ENCODE results near the gene CFAP210.
"Not testable (repeated sequence)": the region's sequence is repeated elsewhere in the genome, so short reads cannot be mapped to it uniquely, and the experiment has no call there.

The CFAP210 gene

DNA sequence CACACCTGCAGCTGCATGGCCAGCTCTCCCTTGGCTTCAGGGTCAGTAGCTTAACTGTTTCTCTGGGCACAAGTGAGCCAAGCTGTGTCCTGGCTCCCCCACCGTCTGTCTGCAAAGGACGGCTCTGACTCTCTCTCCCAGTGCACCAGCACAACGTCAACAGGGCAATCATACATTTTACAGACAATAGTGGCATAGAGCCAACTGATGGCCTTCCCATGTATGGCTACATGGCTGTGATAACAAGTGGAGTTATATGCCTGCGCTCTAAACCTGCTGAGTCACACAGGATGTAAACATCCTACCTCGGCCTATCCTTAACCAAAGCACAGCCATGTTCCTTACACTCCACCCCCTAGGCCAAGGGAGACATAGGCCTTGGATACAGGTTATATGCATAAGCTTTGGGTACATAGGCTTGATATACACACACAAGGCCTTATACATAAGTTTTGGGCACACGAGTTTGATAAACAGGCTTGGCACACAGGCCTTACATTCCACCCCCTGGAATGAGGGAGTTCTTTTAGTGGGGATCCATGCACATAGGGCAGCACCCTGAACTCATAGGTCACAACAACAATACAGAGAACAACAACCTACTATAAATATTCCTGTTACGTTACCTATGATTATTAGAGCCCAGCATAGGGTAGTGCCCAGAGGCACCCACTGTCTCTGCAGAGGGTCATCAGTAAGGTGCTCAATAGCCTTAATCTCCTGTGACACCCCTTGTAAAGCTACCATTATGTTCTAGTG is 17.7 kb upstream of the CFAP210 start:
- DNase-seq = no peak

GRCh38 chr2:169709981-169710380 is 15.8 kb upstream of the CFAP210 start:
- DNase-seq = no peak

DNA sequence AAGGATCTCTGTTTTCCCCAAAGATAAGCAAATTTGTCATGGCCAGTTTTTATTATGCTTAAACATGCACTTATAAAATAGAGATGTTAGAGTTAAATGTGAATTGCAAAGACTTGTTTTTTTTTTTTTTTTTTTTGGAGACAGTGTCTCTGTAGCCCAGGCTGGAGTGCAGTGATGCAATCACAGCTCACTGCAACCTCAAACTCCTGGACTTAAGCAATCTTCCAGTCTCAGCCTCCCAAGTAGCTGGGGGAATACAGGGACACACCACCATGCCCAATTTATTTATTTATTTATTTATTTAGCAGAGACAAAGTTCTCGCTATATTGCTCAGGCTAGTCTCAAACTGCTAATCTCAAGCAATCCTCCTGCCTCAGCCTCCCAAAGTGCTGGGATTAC is 15.1 kb upstream of the CFAP210 start:
- DNase-seq = no peak

GRCh38 chr2:169707626-169708025 is 13.4 kb upstream of the CFAP210 start:
- no peak for DNase-seq

DNA sequence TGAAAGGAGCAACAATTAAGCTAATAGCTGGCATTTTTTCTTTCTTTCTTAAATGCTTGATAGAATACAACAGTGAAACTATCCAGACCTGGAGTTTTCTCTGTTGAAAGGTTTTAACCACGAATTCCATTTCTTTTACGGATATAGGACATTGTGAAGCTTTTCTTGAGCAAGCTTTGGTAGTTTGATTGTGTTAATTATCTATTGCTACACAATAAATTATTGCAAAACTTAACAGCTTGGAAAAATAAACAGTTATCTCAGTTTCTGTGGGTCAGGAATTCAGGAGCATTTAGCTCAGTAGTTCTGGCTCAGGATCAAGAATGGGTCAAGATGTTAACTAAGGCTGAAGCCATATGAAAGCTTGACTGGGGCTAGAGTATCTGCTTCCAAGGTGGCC is 11.7 kb upstream of the CFAP210 start:
- DNase-seq = no peak

GRCh38 chr2:169704160-169704708 is 10.0 kb upstream of the CFAP210 start:
- DNase-seq = no peak

GRCh38 chr2:169702996-169703395 is 8.8 kb upstream of the CFAP210 start:
- DNase-seq = no peak

DNA sequence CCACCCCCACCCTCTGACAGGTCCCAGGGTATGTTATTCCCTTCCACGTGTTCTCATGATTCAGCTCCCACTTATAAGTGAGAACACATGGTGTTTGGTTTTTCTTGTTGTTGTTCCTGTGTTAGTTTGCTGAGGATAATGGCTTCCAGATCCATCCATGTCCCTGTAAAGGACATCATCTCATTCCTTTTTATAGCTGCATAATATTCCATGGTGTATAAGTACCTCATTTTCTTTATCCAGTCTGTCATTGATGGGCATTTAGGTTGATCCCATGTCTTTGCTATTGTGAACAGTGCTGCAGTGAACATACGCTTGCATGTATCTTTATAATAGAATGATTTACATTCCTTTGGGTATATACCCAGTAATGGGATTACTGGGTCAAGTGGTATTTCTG is 5.0 kb upstream of the CFAP210 start:
- not testable (repeated sequence) for DNase-seq

- DNase-seq = no peak
Observed at GRCh38 chr2:169696381-169696780, 2.2 kb upstream of the CFAP210 start.

GRCh38 chr2:169694894-169695260 is 672 bp upstream of the CFAP210 start:
- no peak for DNase-seq

- DNase-seq = no peak
Observed at GRCh38 chr2:169693360-169693759, 845 bp downstream of the CFAP210 start.

GRCh38 chr2:169692718-169693117 is 1.5 kb downstream of the CFAP210 start:
- no peak for DNase-seq

DNA sequence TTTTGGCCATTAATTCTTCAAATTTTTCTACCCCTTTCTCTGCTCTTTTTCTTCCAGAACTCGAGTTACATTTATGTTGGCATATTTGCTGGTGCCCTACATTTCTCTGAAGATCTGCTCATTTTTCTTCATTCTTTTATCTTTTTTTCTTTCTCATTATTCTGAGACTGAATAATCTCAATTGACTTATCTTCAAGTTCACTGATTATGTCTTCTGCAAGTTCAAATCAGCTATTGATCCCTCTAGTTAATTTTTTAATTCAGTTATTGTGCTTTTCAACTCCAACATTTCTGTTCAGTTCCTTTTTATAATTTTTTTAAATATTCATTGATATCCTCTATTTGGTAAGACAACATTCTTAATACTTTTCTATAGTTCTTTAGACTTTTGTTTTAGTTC is 3.2 kb downstream of the CFAP210 start:
- DNase-seq = no peak

GRCh38 chr2:169687943-169688342 is 6.3 kb downstream of the CFAP210 start:
- not testable (repeated sequence) for DNase-seq

- DNase-seq = not testable (repeated sequence)
Observed at GRCh38 chr2:169686825-169687224, 7.4 kb downstream of the CFAP210 start.

DNA sequence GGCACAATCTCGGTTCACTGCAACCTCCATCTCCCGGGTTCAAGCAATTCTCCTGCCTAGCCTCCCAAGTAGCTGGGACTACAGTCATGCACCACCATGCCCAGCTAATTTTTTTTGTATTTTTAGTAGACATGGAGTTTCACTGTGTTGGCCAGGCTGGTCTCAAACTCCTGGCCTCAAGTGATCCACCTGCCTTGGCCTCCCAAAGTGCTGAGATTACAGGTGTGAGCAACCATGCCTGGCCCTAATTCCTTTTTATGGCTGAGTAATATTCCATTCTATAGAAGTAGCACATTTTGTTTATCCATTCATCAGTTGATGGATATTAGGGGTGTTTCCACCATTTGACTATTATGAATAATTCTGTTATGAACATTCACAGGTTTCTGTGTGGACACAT is 9.5 kb downstream of the CFAP210 start:
- not testable (repeated sequence) for DNase-seq

GRCh38 chr2:169684135-169684565 is 10.1 kb downstream of the CFAP210 start:
- DNase-seq = no peak

DNA sequence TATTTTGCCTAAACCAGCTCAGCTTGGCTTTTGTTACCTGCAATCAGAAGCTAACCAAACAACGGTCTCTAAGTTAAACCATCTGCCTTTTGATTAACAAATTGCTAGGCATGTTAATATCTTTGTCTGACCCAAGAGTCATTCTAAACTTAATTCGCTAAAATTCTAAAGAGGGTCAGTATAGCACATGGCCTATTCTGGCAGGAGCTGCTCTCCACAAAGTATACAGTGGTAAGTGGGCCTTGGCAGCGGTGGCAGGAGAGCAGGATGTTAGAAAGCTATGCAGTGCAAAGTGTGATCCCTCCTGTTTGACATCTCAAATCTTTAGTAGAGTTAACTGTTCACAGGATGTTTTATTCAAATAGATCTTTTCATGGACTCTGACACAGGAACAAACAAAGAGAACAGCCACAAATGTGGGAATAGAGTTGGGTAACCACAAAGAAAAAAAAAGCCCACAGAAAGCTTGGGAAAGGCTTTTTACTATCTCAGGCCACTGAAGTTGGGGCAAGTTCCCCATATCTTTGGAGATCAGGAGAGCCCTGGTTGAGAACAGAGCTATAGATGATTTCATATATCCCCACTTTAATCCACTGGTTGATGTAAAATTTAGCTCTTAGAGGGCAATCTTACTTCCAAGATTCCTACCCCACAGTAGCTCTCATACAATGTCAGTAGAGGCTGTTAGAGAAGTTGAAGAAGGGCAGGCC is 10.6 kb downstream of the CFAP210 start:
- no peak for DNase-seq

DNA sequence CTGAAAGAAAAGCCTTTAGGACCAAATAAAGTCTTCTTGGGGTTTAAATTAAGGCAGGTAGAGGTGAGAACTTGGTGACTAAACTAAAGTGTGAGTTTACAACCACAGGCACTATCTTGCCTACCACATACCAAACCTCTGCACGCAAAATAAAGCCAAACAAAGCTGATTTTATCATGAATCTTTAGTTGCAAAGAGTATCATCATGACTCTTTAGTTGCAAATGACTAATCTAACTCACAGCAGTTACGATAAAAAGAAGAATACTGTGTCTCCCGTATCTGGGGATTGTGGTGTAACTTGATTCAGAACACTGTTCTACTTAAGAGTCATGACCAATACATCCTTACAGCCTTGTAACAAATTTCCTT is 11.2 kb downstream of the CFAP210 start:
- no peak for DNase-seq

DNA sequence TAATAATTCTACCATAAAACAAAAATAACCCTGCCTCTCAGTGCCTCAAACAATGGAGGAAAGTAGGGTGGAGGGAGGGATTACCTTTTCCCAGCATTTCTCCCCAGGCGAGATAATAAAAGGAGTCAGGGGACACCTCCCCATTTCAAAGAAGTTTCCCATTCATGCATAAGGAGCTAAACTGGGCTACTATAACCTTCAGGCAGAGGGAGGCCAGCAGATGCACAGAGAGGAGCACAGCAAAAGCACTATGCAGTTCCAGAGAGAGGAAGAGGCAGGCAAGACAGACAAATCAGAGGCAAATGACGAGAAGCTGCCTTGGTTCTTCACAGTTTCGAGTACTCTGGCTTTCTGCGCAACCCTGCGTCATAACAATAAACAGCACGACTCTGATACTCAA is 17.4 kb downstream of the CFAP210 start:
- no peak for DNase-seq

GRCh38 chr2:169676357-169676756 is 17.8 kb downstream of the CFAP210 start:
- no peak for DNase-seq

- DNase-seq = no peak
Observed at GRCh38 chr2:169673921-169674320, 20.3 kb downstream of the CFAP210 start.

DNA sequence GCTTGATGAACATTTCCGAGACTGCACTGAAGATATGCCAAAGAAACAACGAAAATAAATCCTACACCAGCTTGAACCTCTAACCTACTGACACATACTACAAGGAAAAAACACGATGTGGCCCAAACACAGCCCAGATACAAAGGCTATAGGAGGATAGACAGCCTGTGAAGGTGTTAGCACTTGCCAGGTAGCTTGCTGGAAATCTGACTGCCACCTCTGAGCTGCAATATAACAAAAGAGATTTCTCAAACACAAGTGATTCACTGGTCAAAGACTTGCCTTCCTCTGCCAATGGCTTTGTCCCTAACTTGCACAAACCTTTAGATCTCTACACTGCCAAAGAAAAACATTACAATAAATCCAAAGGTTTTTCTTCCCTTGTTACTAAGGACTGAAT is 21.1 kb downstream of the CFAP210 start:
- DNase-seq = no peak

DNA sequence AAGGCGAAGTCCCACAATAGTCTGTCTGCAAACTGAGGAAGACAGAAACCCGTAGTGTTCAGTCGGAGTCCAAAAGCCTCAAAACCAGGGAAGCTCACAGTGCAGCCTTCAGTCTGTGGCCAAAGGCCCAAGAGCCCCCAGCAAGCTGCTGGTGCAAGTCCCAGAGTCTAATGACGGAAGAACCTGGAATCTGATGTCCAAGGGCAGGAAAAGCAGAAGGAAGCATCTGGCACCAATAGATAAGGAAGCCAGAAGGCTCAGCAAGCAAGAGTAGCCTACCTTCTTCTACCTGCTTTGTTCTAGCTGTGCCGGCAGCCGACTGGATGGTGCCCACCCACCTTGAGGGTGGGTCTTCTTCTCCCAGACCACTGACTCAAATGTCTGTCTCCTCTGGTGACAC is 21.8 kb downstream of the CFAP210 start:
- no peak for DNase-seq

Measured in GOT3 (cell line).